Sigmoid colon (tissue), 7 donors: ENCODE results near the gene NECTIN4. TPM values are rescaled to one million over a fixed set of nuclear protein-coding genes. Genes with fewer than 3 reads are reported as not detected.

Source experiments
- DNase-seq: peaks from one replicate; pipeline ENCODE4 v3.0.0-alpha.2; 2019
- H3K27ac ChIP-seq, 4 donors: fragments of 200-600 bp; sonication (generic); one replicate each; pipeline ENCODE4 v1.5.1; 2016 to 2019; ENCODE audit warnings: mild to moderate bottlenecking in 1 of 4
- H3K27me3 ChIP-seq, 3 donors: fragments of 200-600 bp; sonication (generic); one replicate each; pipeline ENCODE4 v1.5.1; 2019; ENCODE audit warnings: mild to moderate bottlenecking in 1 of 3
- H3K36me3 ChIP-seq, 4 donors: fragments of 200-600 bp; sonication (generic); one replicate each; pipeline ENCODE4 v1.5.1; 2016 to 2019
- H3K4me1 ChIP-seq, 4 donors: fragments of 200-600 bp; sonication (generic); one replicate each; pipeline ENCODE4 v1.5.1; 2017 to 2019
- H3K4me3 ChIP-seq, 4 donors: fragments of 200-600 bp; sonication (generic); one replicate each; pipeline ENCODE4 v1.5.1; 2017 to 2019; ENCODE audit warnings: mild to moderate bottlenecking in 2 of 4, moderate library complexity in 1 of 4
- H3K9me3 ChIP-seq, 4 donors: fragments of 200-600 bp in 3 of 4; sonication (generic) in 3 of 4; one replicate each; pipeline versions ENCODE4 v1.5.1 to v1.6.1; 2013 to 2019
- CTCF ChIP-seq, 4 experiments: fragments of 450-650 bp in 3 of 4; fragments of 200-600 bp in 1 of 4; IDR thresholded peaks; one replicate each; pipeline ENCODE4 v1.5.1; 2016 to 2019; ENCODE audit warnings: antibody characterized with exemption in 4 of 4, mild to moderate bottlenecking in 3 of 4, moderate library complexity in 2 of 4
- EP300 ChIP-seq, 4 donors: sonication (generic); formaldehyde crosslinking; IDR thresholded peaks; one replicate each; pipeline ENCODE4 v1.6.1; 2017; ENCODE audit warnings: antibody characterized with exemption in 4 of 4
- POLR2A ChIP-seq, 2 donors: fragments of 450-650 bp; IDR thresholded peaks; one replicate each; pipeline ENCODE4 v1.6.1; 2016; ENCODE audit warnings: antibody characterized with exemption in 2 of 2, mild to moderate bottlenecking in 2 of 2, moderate library complexity in 2 of 2
- POLR2AphosphoS5 ChIP-seq, 4 donors: sonication (generic); formaldehyde crosslinking; IDR thresholded peaks; one replicate each; pipeline ENCODE4 v1.6.1; 2017; ENCODE audit warnings: antibody characterized with exemption in 4 of 4
- WGBS, 2 donors: extraction: QIAGEN DNeasy Blood & Tissue Kit; methylation state at CpG; one replicate each; pipeline ENCODE4 v1.1.7; 2013; 5-methylcytosine and 5-hydroxymethylcytosine counted together
- intact Hi-C: fragments of 100-400 bp; cut with DNase I; formaldehyde crosslinking; loops from one replicate; pipeline ENCODE4 v1.15.1; 2023
- polyA plus RNA-seq, 3 donors: library from polyadenylated mRNA; stranded (reverse); fragments of 200-250 nt; gene quantifications; one replicate each; pipeline ENCODE4 v1.2.3, GENCODE V29; 2013
- total RNA-seq, 4 donors: library from RNA; depleted of rRNA; stranded (reverse); fragments of >200 nt; gene quantifications; one replicate each; pipeline ENCODE4 v1.1.0, GENCODE V29; 2016
- donor health status: healthy with polysubstance abuse.
- donor health status: Bipolar disorder and iron deficiency.
- donor health status: healthy.

The NECTIN4 gene
- total and polyA plus RNA-seq, 7 donors = 1.2 to 2.8 TPM; not detected in 5

- H3K9me3 ChIP-seq = no peaks in the 10 kb centered on the region
- intact Hi-C loops = no loop called here
- DNase-seq = no peak
- H3K36me3 ChIP-seq = no peaks in the 10 kb centered on the region
- TF ChIP-seq CTCF (IDR thresholded peaks at IDR 0.05) (no peak), EP300 (IDR thresholded peaks at IDR 0.05) (no peak), POLR2AphosphoS5 (IDR thresholded peaks at IDR 0.05) (no peak), POLR2A (IDR thresholded peaks at IDR 0.05) (no peak)
- no peak overlapping the region for H3K4me3 ChIP-seq
- H3K27ac ChIP-seq = no peak overlapping the region
- no peaks in the 10 kb centered on the region for H3K4me1 ChIP-seq
- WGBS, 2 donors = 90 to 94% methylated on average over 4 of the region's 4 CpGs
- peaks cover 0 to 15% (median 0%) of the 10 kb centered on the region in 3 donors for H3K27me3 ChIP-seq
These were observed 27.9 kb downstream of the NECTIN4 start for GRCh38 chr1:161061419-161061818.

GRCh38 chr1:161059293-161059692 lies 30.1 kb downstream of the NECTIN4 start:
- no peaks in the 10 kb centered on the region for H3K9me3 ChIP-seq
- intact Hi-C loops = no loop called here
- no peak for TF ChIP-seq POLR2AphosphoS5 (IDR thresholded peaks at IDR 0.05)
- no peak for TF ChIP-seq POLR2A (IDR thresholded peaks at IDR 0.05)
- TF ChIP-seq EP300 (IDR thresholded peaks at IDR 0.05) = no peak
- no peak for TF ChIP-seq CTCF (IDR thresholded peaks at IDR 0.05)
- peaks cover 0 to 23% (median 5%) of the 10 kb centered on the region in 3 donors for H3K27me3 ChIP-seq
- WGBS, 2 donors = 66 to 85% methylated on average over 6 of the region's 6 CpGs
- H3K27ac ChIP-seq = no peak overlapping the region
- H3K4me1 ChIP-seq = no peaks in the 10 kb centered on the region
- DNase-seq = no peak
- H3K36me3 ChIP-seq = no peaks in the 10 kb centered on the region
- H3K4me3 ChIP-seq = no peak overlapping the region

- intact Hi-C loops = no loop called here
These were observed 34.6 kb downstream of the NECTIN4 start for GRCh38 chr1:161054805-161055204.

GRCh38 chr1:161054232-161054631 lies 35.1 kb downstream of the NECTIN4 start:
- H3K4me1 ChIP-seq = no peaks in the 10 kb centered on the region
- DNase-seq = no peak
- no peak overlapping the region for H3K27ac ChIP-seq
- 91 to 92% methylated on average over 4 of the region's 4 CpGs for WGBS, 2 donors
- H3K4me3 ChIP-seq = no peak overlapping the region
- H3K36me3 ChIP-seq = no peaks in the 10 kb centered on the region
- intact Hi-C loops = no loop called here
- H3K9me3 ChIP-seq = no peaks in the 10 kb centered on the region
- TF ChIP-seq POLR2AphosphoS5 (IDR thresholded peaks at IDR 0.05) = no peak
- no peak for TF ChIP-seq CTCF (IDR thresholded peaks at IDR 0.05)
- no peak for TF ChIP-seq POLR2A (IDR thresholded peaks at IDR 0.05)
- TF ChIP-seq EP300 (IDR thresholded peaks at IDR 0.05) = no peak
- H3K27me3 ChIP-seq = peaks cover 0 to 18% (median 5%) of the 10 kb centered on the region in 3 donors

More at GRCh38 chr1:161054805-161055204, 34.6 kb downstream of the NECTIN4 start:
- peaks cover 0 to 18% (median 5%) of the 10 kb centered on the region in 3 donors for H3K27me3 ChIP-seq
- H3K4me3 ChIP-seq = no peak overlapping the region
- WGBS, 2 donors = 79 to 90% methylated on average over 7 of the region's 7 CpGs
- H3K4me1 ChIP-seq = no peaks in the 10 kb centered on the region
- H3K27ac ChIP-seq = no peak overlapping the region
- H3K36me3 ChIP-seq = no peaks in the 10 kb centered on the region
- no peak for TF ChIP-seq POLR2AphosphoS5 (IDR thresholded peaks at IDR 0.05)
- TF ChIP-seq CTCF (IDR thresholded peaks at IDR 0.05) = no peak
- no peak for TF ChIP-seq POLR2A (IDR thresholded peaks at IDR 0.05)
- TF ChIP-seq EP300 (IDR thresholded peaks at IDR 0.05) = no peak
- no peak for DNase-seq
- no peaks in the 10 kb centered on the region for H3K9me3 ChIP-seq

- intact Hi-C loops = no loop called here
- Histone ChIP-seq H3K27me3 (peaks cover 0 to 18% (median 5%) of the 10 kb centered on the region in 3 donors), H3K27ac (no peak overlapping the region), H3K9me3 (no peaks in the 10 kb centered on the region), H3K36me3 (no peaks in the 10 kb centered on the region), H3K4me1 (no peaks in the 10 kb centered on the region), H3K4me3 (no peak overlapping the region)
- no peak for TF ChIP-seq CTCF (IDR thresholded peaks at IDR 0.05)
- TF ChIP-seq EP300 (IDR thresholded peaks at IDR 0.05) = no peak
- TF ChIP-seq POLR2A (IDR thresholded peaks at IDR 0.05) = no peak
- TF ChIP-seq POLR2AphosphoS5 (IDR thresholded peaks at IDR 0.05) = no peak
- DNase-seq = no peak
- WGBS, 2 donors = 84 to 87% methylated on average over 3 of the region's 3 CpGs
These were observed 36.5 kb downstream of the NECTIN4 start for GRCh38 chr1:161052899-161053298.
